ENCODE measurements around the gene TMEM44. TPM values are rescaled to one million over a fixed set of nuclear protein-coding genes. Genes with fewer than 3 reads are reported as not detected.

TMEM44 gene
- total RNA-seq, 3 donors from 2014 or later (not counting 1 experiment from before 2014, with no cell fraction given): 2.1 to 3.0 (median 2.8) TPM

GRCh38 chr3:194592798-194593752 is 40.1 kb downstream of the TMEM44 start:
- intact Hi-C loops (cut with micrococcal nuclease): no loop called here
- no peak for TF ChIP-seq CTCF (IDR thresholded peaks at IDR 0.05)
- no peaks in the 10 kb centered on the region for H3K36me3 Mint-ChIP-seq
- 79% methylated on average over 9 of the region's 10 CpGs for WGBS (ENCODE audit: insufficient coverage)
- H3K4me3 Mint-ChIP-seq: no peak overlapping the region
- H3K9me3 Mint-ChIP-seq: no peaks in the 10 kb centered on the region
- no peaks in the 10 kb centered on the region for H3K36me3 ChIP-seq (ENCODE audit: control insufficient read depth, insufficient read depth, low read length)
- H3K27me3 ChIP-seq (ENCODE audit: control insufficient read depth, insufficient read depth, low read length): no peaks in the 10 kb centered on the region
- peaks cover 0 to 6% of the 10 kb centered on the region in 2 donors for H3K4me1 Mint-ChIP-seq
- no peaks in the 10 kb centered on the region for H3K4me1 ChIP-seq (ENCODE audit: control insufficient read depth, insufficient read depth, low read length)
- H3K27ac Mint-ChIP-seq: no peak overlapping the region
- H3K9me3 ChIP-seq (ENCODE audit: control insufficient read depth, insufficient read depth, low read length): no peaks in the 10 kb centered on the region
- DNase-seq (no peak), ATAC-seq (no peak)
- H3K4me3 ChIP-seq (ENCODE audit: low read length): no peak overlapping the region
- H3K27me3 Mint-ChIP-seq (ENCODE audit: low read depth in 2 of 2): no peaks in the 10 kb centered on the region
- H3K27ac ChIP-seq (ENCODE audit: low read length): no peak overlapping the region

GRCh38 chr3:194588741-194589140 is 44.5 kb downstream of the TMEM44 start:
- H3K36me3 Mint-ChIP-seq: no peaks in the 10 kb centered on the region
- no peaks in the 10 kb centered on the region for H3K27me3 ChIP-seq (ENCODE audit: control insufficient read depth, insufficient read depth, low read length)
- H3K4me3 ChIP-seq (ENCODE audit: low read length): no peak overlapping the region

GRCh38 chr3:194588236-194588635 is 45.0 kb downstream of the TMEM44 start:
- Mint-ChIP-seq H3K9me3 (no peaks in the 10 kb centered on the region), H3K4me3 (no peak overlapping the region), H3K4me1 (peaks cover 20 to 27% of the 10 kb centered on the region in 2 donors), H3K36me3 (no peaks in the 10 kb centered on the region), H3K27ac (no peak overlapping the region), H3K27me3 (ENCODE audit: low read depth in 2 of 2) (no peaks in the 10 kb centered on the region)
- 96% methylated on average over 13 of the region's 13 CpGs for WGBS (ENCODE audit: insufficient coverage)
- intact Hi-C loops (cut with micrococcal nuclease): no loop called here
- no peak for DNase-seq
- peaks cover 2% of the 10 kb centered on the region for H3K9me3 ChIP-seq (ENCODE audit: control insufficient read depth, insufficient read depth, low read length)
- no peak overlapping the region for H3K4me3 ChIP-seq (ENCODE audit: low read length)
- no peak for ATAC-seq
- H3K27ac ChIP-seq (ENCODE audit: low read length): no peak overlapping the region
- H3K4me1 ChIP-seq (ENCODE audit: control insufficient read depth, insufficient read depth, low read length): peaks cover 13% of the 10 kb centered on the region
- H3K36me3 ChIP-seq (ENCODE audit: control insufficient read depth, insufficient read depth, low read length): no peaks in the 10 kb centered on the region
- H3K27me3 ChIP-seq (ENCODE audit: control insufficient read depth, insufficient read depth, low read length): no peaks in the 10 kb centered on the region
- no peak for TF ChIP-seq CTCF (IDR thresholded peaks at IDR 0.05)

More at GRCh38 chr3:194588741-194589140, 44.5 kb downstream of the TMEM44 start:
- peaks cover 9% of the 10 kb centered on the region for H3K4me1 ChIP-seq (ENCODE audit: control insufficient read depth, insufficient read depth, low read length)
- Mint-ChIP-seq H3K27me3 (ENCODE audit: low read depth in 2 of 2) (no peaks in the 10 kb centered on the region), H3K4me3 (no peak overlapping the region), H3K27ac (no peak overlapping the region), H3K4me1 (peaks cover 20 to 27% of the 10 kb centered on the region in 2 donors), H3K9me3 (no peaks in the 10 kb centered on the region)
- no peak for TF ChIP-seq CTCF (IDR thresholded peaks at IDR 0.05)
- intact Hi-C loops (cut with micrococcal nuclease): no loop called here
- ATAC-seq (no peak), DNase-seq (no peak)
- H3K9me3 ChIP-seq (ENCODE audit: control insufficient read depth, insufficient read depth, low read length): peaks cover 2% of the 10 kb centered on the region
- no peak overlapping the region for H3K27ac ChIP-seq (ENCODE audit: low read length)
- WGBS (ENCODE audit: insufficient coverage): 98% methylated on average over 3 of the region's 3 CpGs
- no peaks in the 10 kb centered on the region for H3K36me3 ChIP-seq (ENCODE audit: control insufficient read depth, insufficient read depth, low read length)
